Stimulated activated CD4-positive, alpha-beta T cell treated with anti-CD3 and anti-CD28 coated beads, Interleukin-1b, Interleukin-23, amount 100 ng/mL, for 24 hours (primary cell): Measurements from ENCODE around the gene CSNK1G3.
"Not testable (repeated sequence)": the region's sequence is repeated elsewhere in the genome, so short reads cannot be mapped to it uniquely, and the experiment has no call there.

Experiments used
- DNase-seq, 4 experiments: peaks; one replicate each; pipeline ENCODE4 v3.0.0-alpha.2; 2020; ENCODE audit warnings: low read depth in 4 of 4, low spot score in 1 of 4

The CSNK1G3 gene

GRCh38 chr5:123636006-123636405, 124.0 kb downstream of the CSNK1G3 start:
- DNase-seq: no peak

DNA sequence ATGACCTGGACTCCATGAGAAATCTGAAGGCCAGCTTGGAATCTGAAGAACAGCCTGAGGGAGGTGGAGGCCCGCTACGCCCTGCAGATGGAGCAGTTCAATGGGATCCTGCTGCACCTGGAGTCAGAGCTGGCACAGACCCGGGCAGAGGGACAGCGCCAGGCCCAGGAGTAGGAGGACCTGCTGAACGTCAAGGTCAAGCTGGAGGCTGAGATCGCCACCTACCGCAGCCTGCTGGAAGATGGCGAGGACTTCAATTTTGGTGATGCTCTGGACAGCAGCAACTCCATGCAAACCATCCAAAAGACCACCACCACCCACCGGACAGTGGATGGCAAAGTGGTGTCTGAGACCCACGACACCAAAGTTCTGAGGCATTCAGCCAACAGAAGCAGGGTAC, 125.1 kb downstream of the CSNK1G3 start:
- not testable (repeated sequence) for DNase-seq

GRCh38 chr5:123639244-123639643, 127.3 kb downstream of the CSNK1G3 start:
- DNase-seq: no peak

DNA sequence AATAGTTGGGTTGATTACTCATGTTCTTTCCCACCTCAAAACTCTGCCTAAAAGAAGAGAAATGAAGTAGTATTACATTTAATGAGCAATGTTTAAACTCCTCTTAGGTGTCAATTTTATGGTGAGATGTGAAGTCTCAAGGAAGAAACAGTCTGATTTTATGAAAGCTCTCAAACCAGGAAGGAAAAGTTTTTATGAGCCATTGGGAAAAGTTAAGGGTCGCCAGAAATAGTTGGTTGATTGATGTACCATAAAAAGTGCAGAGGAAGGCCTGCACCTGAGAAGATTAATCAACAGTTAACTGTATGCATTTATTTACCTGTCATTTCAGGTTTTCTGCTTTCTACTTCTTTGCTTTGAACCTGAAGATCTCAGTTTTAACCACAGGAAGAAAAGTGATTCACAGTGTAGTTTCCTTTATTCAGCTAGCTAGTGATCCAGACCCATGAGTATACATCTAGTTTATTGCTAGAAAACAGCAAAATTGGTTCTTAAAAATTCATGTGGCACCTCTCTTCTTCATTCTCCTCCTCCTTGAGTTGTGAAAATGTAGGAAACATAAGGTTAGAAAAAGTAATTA, 133.1 kb downstream of the CSNK1G3 start:
- DNase-seq: no peak

- DNase-seq: no peak
Observed at GRCh38 chr5:123647066-123647465, 135.1 kb downstream of the CSNK1G3 start.

DNA sequence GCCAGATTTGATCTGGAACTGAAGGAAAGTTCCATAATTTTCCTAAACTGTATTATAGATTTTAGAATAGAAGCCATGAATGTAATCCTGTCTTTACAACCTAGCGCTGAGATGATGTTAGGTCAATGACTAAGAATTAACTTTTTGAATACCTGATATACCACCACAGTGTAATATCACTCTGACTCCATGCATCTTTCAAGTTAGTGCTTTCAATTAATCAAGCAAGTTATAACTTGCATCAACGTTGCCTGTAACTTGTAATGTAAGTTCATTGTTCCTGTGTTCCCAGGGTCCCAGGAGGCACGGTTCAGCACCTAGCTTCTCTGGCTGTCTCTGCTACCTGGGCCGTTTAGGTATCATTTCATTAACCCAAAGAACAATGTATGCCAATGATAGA, 139.3 kb downstream of the CSNK1G3 start:
- no peak for DNase-seq

DNA sequence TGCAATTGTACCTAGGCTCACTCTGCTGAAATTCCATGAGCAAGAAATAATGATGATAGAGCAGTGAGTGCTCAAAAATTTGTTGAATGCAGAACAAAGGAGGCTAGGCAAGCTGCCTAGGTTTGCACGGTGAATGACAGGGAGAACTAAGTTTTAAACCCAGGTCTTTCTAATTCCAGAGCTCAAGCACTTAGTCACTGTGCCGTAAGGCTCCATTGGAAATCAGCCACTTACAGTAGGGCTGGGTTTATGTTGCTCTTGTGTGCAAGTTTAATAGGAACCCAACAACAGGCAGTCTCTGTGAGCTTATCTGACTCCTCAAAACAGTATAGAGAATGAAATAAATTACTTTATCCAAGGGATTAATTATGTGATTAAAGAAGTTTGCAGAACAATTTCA, 147.0 kb downstream of the CSNK1G3 start:
- DNase-seq: no peak

GRCh38 chr5:123659495-123659894, 147.5 kb downstream of the CSNK1G3 start:
- DNase-seq: no peak

DNA sequence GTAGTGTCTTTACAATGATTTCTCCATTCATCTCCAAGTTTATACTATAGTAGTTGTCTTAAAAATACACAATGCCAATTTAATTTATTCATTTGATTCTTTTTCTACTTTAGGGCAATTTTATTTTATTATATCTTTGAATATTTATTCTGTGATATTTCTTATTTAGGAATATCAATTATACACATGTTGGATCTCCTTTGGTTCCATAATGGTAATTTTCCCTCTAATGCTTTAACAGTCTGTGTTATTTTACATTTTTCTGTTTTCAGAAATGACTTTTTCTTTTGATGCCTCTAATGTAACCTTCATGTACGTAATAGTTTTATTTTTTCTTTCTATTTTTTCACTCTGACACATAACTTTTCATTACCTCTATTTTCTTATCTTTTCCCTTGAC, 153.0 kb downstream of the CSNK1G3 start:
- no peak for DNase-seq

- DNase-seq: no peak
Observed at GRCh38 chr5:123665822-123666371, 153.9 kb downstream of the CSNK1G3 start.
